ENCODE results near the gene ST14. TPM values are rescaled to one million over a fixed set of nuclear protein-coding genes. Genes with fewer than 3 reads are reported as not detected.
"Not testable (repeated sequence)": the region's sequence is repeated elsewhere in the genome, so short reads cannot be mapped to it uniquely, and the experiment has no call there.

The ST14 gene
- total RNA-seq, 2 donors from 2014 or later = 17.5 to 21.7 TPM

- Histone ChIP-seq H3K4me3 (ENCODE audit: low read length) (no peak overlapping the region), H3K9me3 (ENCODE audit: control insufficient read depth, low read length) (no peaks in the 10 kb centered on the region), H3K9ac (ENCODE audit: extremely low read depth, low read length, poor library complexity, severe bottlenecking) (no peak overlapping the region), H3K36me3 (ENCODE audit: control insufficient read depth, insufficient read depth, low read length) (no peaks in the 10 kb centered on the region), H3K4me1 (ENCODE audit: control insufficient read depth, insufficient read depth, low read length) (no peaks in the 10 kb centered on the region), H3K27ac (ENCODE audit: low read depth, low read length) (no peak overlapping the region), H3K27me3 (ENCODE audit: control insufficient read depth, insufficient read depth, low read length, poor library complexity, severe bottlenecking) (no peaks in the 10 kb centered on the region)
- H3K4me1 Mint-ChIP-seq = peaks cover 3% of the 10 kb centered on the region
- no peak overlapping the region for H3K4me3 Mint-ChIP-seq
- H3K36me3 Mint-ChIP-seq (ENCODE audit: low read depth) = no peaks in the 10 kb centered on the region
- H3K9me3 Mint-ChIP-seq = no peaks in the 10 kb centered on the region
- H3K27ac Mint-ChIP-seq = no peak overlapping the region
- no peak for DNase-seq
- TF ChIP-seq, protein P1, sequence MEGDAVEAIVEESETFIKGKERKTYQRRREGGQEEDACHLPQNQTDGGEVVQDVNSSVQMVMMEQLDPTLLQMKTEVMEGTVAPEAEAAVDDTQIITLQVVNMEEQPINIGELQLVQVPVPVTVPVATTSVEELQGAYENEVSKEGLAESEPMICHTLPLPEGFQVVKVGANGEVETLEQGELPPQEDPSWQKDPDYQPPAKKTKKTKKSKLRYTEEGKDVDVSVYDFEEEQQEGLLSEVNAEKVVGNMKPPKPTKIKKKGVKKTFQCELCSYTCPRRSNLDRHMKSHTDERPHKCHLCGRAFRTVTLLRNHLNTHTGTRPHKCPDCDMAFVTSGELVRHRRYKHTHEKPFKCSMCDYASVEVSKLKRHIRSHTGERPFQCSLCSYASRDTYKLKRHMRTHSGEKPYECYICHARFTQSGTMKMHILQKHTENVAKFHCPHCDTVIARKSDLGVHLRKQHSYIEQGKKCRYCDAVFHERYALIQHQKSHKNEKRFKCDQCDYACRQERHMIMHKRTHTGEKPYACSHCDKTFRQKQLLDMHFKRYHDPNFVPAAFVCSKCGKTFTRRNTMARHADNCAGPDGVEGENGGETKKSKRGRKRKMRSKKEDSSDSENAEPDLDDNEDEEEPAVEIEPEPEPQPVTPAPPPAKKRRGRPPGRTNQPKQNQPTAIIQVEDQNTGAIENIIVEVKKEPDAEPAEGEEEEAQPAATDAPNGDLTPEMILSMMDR (conservative IDR thresholded peaks at IDR 0.05) = no peak
- WGBS, 2 experiments (ENCODE audit: insufficient coverage in 1 of 2, insufficient read length in 1 of 2) = 91 to 100% methylated on average over 4 to 7 of the region's 7 CpGs
- peaks cover 38% of the 10 kb centered on the region for H3K27me3 Mint-ChIP-seq (ENCODE audit: insufficient read depth)
Observed at GRCh38 chr11:130168105-130168504, 8.5 kb downstream of the ST14 start.

DNA sequence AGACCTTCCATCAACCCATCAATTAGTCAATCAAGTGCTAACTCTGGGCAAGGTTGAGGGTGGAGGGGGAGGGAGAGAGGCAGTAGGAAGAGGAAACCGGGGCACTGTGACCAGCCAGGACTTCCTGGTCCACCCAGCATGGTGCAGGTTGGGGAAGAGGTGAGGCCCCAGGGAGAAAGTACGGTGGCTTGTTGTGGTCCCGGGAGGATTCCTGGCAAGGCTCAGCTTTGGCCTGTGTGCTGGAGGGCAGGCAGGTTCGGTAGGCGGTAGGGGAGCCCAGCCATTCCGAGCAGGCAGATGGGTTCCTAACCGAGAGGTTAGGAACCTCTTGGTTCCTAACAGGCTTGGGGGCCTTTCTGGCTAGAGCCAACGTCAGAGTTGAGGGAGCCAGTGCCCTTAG lies 10.8 kb downstream of the ST14 start:
- Histone ChIP-seq H3K4me3 (ENCODE audit: low read length) (no peak overlapping the region), H3K27me3 (ENCODE audit: control insufficient read depth, insufficient read depth, low read length, poor library complexity, severe bottlenecking) (no peaks in the 10 kb centered on the region), H3K9me3 (ENCODE audit: control insufficient read depth, low read length) (no peaks in the 10 kb centered on the region), H3K9ac (ENCODE audit: extremely low read depth, low read length, poor library complexity, severe bottlenecking) (no peak overlapping the region), H3K4me1 (ENCODE audit: control insufficient read depth, insufficient read depth, low read length) (no peaks in the 10 kb centered on the region), H3K27ac (ENCODE audit: low read depth, low read length) (no peak overlapping the region), H3K36me3 (ENCODE audit: control insufficient read depth, insufficient read depth, low read length) (no peaks in the 10 kb centered on the region)
- TF ChIP-seq, protein P1 (conservative IDR thresholded peaks at IDR 0.05) = no peak
- H3K27ac Mint-ChIP-seq = no peak overlapping the region
- no peaks in the 10 kb centered on the region for H3K36me3 Mint-ChIP-seq (ENCODE audit: low read depth)
- WGBS, 2 experiments (ENCODE audit: insufficient coverage in 1 of 2, insufficient read length in 1 of 2) = 53 to 79% methylated on average over 3 to 8 of the region's 8 CpGs
- no peak for DNase-seq
- peaks cover 5% of the 10 kb centered on the region for H3K9me3 Mint-ChIP-seq
- H3K4me3 Mint-ChIP-seq = no peak overlapping the region
- no peaks in the 10 kb centered on the region for H3K4me1 Mint-ChIP-seq
- peaks cover 35% of the 10 kb centered on the region for H3K27me3 Mint-ChIP-seq (ENCODE audit: insufficient read depth)

- H3K9ac ChIP-seq (ENCODE audit: extremely low read depth, low read length, poor library complexity, severe bottlenecking) = no peak overlapping the region
- no peak overlapping the region for H3K27ac ChIP-seq (ENCODE audit: low read depth, low read length)
- H3K36me3 ChIP-seq (ENCODE audit: control insufficient read depth, insufficient read depth, low read length) = no peaks in the 10 kb centered on the region
- Mint-ChIP-seq H3K36me3 (ENCODE audit: low read depth) (no peaks in the 10 kb centered on the region), H3K27me3 (ENCODE audit: insufficient read depth) (peaks cover 35% of the 10 kb centered on the region), H3K27ac (no peak overlapping the region), H3K4me1 (no peaks in the 10 kb centered on the region), H3K9me3 (peaks cover 5% of the 10 kb centered on the region), H3K4me3 (no peak overlapping the region)
- no peak for DNase-seq
- TF ChIP-seq, protein P1 (conservative IDR thresholded peaks at IDR 0.05) = no peak
- H3K4me1 ChIP-seq (ENCODE audit: control insufficient read depth, insufficient read depth, low read length) = no peaks in the 10 kb centered on the region
- no peaks in the 10 kb centered on the region for H3K27me3 ChIP-seq (ENCODE audit: control insufficient read depth, insufficient read depth, low read length, poor library complexity, severe bottlenecking)
- 65 to 93% methylated on average over 2 to 5 of the region's 5 CpGs for WGBS, 2 experiments (ENCODE audit: insufficient coverage in 1 of 2, insufficient read length in 1 of 2)
- no peak overlapping the region for H3K4me3 ChIP-seq (ENCODE audit: low read length)
- no peaks in the 10 kb centered on the region for H3K9me3 ChIP-seq (ENCODE audit: control insufficient read depth, low read length)
Observed at GRCh38 chr11:130171534-130171933, 12.0 kb downstream of the ST14 start.

DNA sequence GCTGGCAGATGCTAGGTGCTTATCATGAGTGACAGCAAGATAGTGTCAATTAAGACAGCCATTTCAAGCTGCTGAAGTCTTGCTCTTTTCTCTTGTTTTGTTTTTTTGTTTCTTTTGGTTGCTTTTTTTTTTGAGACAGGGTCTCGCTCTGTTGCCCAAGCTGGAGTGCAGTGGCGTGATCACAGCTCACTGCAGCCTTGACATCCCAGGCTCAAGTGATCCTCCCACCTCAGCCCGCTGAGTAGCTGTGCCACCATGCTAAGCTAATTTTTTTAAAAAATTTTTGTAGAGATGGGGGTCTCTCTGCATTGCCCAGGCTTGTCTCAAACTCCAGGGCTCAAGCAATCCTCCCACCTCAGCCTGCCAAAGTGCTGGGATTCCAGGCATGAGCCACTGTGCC lies 12.4 kb downstream of the ST14 start:
- 88 to 92% methylated on average over 2 to 3 of the region's 3 CpGs for WGBS, 2 experiments (ENCODE audit: insufficient coverage in 1 of 2, insufficient read length in 1 of 2)
- H3K27ac Mint-ChIP-seq = not testable (repeated sequence)
- H3K27me3 Mint-ChIP-seq (ENCODE audit: insufficient read depth) = peaks cover 35% of the 10 kb centered on the region

More for the DNA sequence above, 12.4 kb downstream of the ST14 start:
- H3K36me3 Mint-ChIP-seq (ENCODE audit: low read depth); H3K9ac ChIP-seq (ENCODE audit: extremely low read depth, low read length, poor library complexity, severe bottlenecking); H3K4me1 ChIP-seq (ENCODE audit: control insufficient read depth, insufficient read depth, low read length); H3K36me3 ChIP-seq (ENCODE audit: control insufficient read depth, insufficient read depth, low read length); H3K4me3 Mint-ChIP-seq; H3K9me3 Mint-ChIP-seq; DNase-seq; H3K4me3 ChIP-seq (ENCODE audit: low read length); H3K27ac ChIP-seq (ENCODE audit: low read depth, low read length); H3K27me3 ChIP-seq (ENCODE audit: control insufficient read depth, insufficient read depth, low read length, poor library complexity, severe bottlenecking); H3K4me1 Mint-ChIP-seq; H3K9me3 ChIP-seq (ENCODE audit: control insufficient read depth, low read length): not testable (repeated sequence)
